Upper lobe of right lung (tissue), 1 donor: ENCODE data around the gene HSD17B14. TPM values are rescaled to one million over a fixed set of nuclear protein-coding genes. Genes with fewer than 3 reads are reported as not detected.

ENCODE experiments used
- total RNA-seq: library from RNA; stranded (reverse); fragmentation: NEBNext Ultra II Directional; extraction: Animal tissue kit (Norgen Biotek cat#: 25700); gene quantifications from one replicate; pipeline ENCODE4 v1.2.1, GENCODE V29; 2021
- donor health status: DM: no; HTN: yes; CAD: no; lungs with severe emphysema.

HSD17B14 gene
- total RNA-seq, 1 donor from 2014 or later: 23.5 TPM

Other genes starting within 250 kb of the HSD17B14 start
- gene SPACA4, start 229.7 kb downstream of the HSD17B14 start, total RNA-seq: 0.98 TPM
- gene FAM83E, start 221.4 kb downstream of the HSD17B14 start, total RNA-seq: 31.1 TPM
- 1,025 TPM for gene RPL18, start 217.3 kb downstream of the HSD17B14 start, total RNA-seq
- gene SPHK2, start 217.0 kb downstream of the HSD17B14 start, total RNA-seq: 23.3 TPM
- 17.7 TPM for gene DBP, start 199.1 kb downstream of the HSD17B14 start, total RNA-seq
- gene CA11, start 190.3 kb downstream of the HSD17B14 start, total RNA-seq: 9.5 TPM
- 1.2 TPM for gene NTN5, start 163.5 kb downstream of the HSD17B14 start, total RNA-seq
- gene FUT2, start 140.5 kb downstream of the HSD17B14 start, total RNA-seq: 0.81 TPM
- 1.2 TPM for gene MAMSTR, start 116.8 kb downstream of the HSD17B14 start, total RNA-seq
- gene RASIP1, start 95.9 kb downstream of the HSD17B14 start, total RNA-seq: 54.5 TPM
- gene IZUMO1, start 89.6 kb downstream of the HSD17B14 start, total RNA-seq: 3.8 TPM
- gene FUT1, start 83.8 kb downstream of the HSD17B14 start, total RNA-seq: 19.9 TPM
- not detected for gene FGF21, start 81.0 kb downstream of the HSD17B14 start, total RNA-seq
- gene BCAT2, start 25.5 kb downstream of the HSD17B14 start, total RNA-seq: 59.0 TPM
- gene PLEKHA4, start 32.1 kb upstream of the HSD17B14 start, total RNA-seq: 16.0 TPM
- 80.9 TPM for gene PPP1R15A, start 35.9 kb upstream of the HSD17B14 start, total RNA-seq
- not detected for gene TULP2, start 62.3 kb upstream of the HSD17B14 start, total RNA-seq
- gene NUCB1, start 63.8 kb upstream of the HSD17B14 start, total RNA-seq: 287 TPM
- 3.0 TPM for gene DHDH, start 97.2 kb upstream of the HSD17B14 start, total RNA-seq
- 127 TPM for gene BAX, start 118.4 kb upstream of the HSD17B14 start, total RNA-seq
- 7,346 TPM for gene FTL, start 128.8 kb upstream of the HSD17B14 start, total RNA-seq
- gene GYS1, start 156.8 kb upstream of the HSD17B14 start, total RNA-seq: 35.1 TPM
- gene RUVBL2, start 157.4 kb upstream of the HSD17B14 start, total RNA-seq: 37.6 TPM
- gene LHB, start 180.6 kb upstream of the HSD17B14 start, total RNA-seq: not detected
- not detected for gene CGB3, start 187.8 kb upstream of the HSD17B14 start, total RNA-seq
- not detected for gene CGB2, start 195.4 kb upstream of the HSD17B14 start, total RNA-seq
- not detected for gene CGB1, start 200.4 kb upstream of the HSD17B14 start, total RNA-seq
- gene CGB5, start 207.4 kb upstream of the HSD17B14 start, total RNA-seq: not detected
- not detected for gene CGB8, start 212.6 kb upstream of the HSD17B14 start, total RNA-seq
- gene CGB7, start 221.3 kb upstream of the HSD17B14 start, total RNA-seq: 0.43 TPM
- gene NTF4, start 228.3 kb upstream of the HSD17B14 start, total RNA-seq: 2.7 TPM
- not detected for gene KCNA7, start 236.2 kb upstream of the HSD17B14 start, total RNA-seq
- gene SNRNP70, start 249.0 kb upstream of the HSD17B14 start, total RNA-seq: 179 TPM